KMS-11 (cell line): Measurements from ENCODE around the gene CAVIN1.

Experiments
- H2AFZ ChIP-seq: fragments of 200-600 bp; sonication (generic); 2 replicates; pipeline ENCODE4 v1.6.1; 2016; ENCODE audit warnings: antibody characterized with exemption, mixed run types, low read depth
- H3K27ac ChIP-seq: fragments of 200-600 bp; sonication (generic); 2 replicates; pipeline ENCODE4 v1.6.1; 2016; ENCODE audit warnings: mild to moderate bottlenecking, mixed run types
- H3K27me3 ChIP-seq: fragments of 200-600 bp; sonication (generic); 2 replicates; pipeline ENCODE4 v1.6.1; 2017; ENCODE audit warnings: mild to moderate bottlenecking, low read depth, mixed run types, moderate library complexity; ENCODE audit not compliant: insufficient read depth
- H3K36me3 ChIP-seq: fragments of 200-600 bp; sonication (generic); 2 replicates; pipeline ENCODE4 v1.6.1; 2017; ENCODE audit warnings: mild to moderate bottlenecking, mixed run types; ENCODE audit not compliant: insufficient read depth
- H3K4me1 ChIP-seq: fragments of 200-600 bp; sonication (generic); 2 replicates; pipeline ENCODE4 v1.6.1; 2016; ENCODE audit warnings: mild to moderate bottlenecking, low read depth, mixed run types; ENCODE audit not compliant: poor library complexity, severe bottlenecking
- H3K4me2 ChIP-seq: fragments of 200-600 bp; sonication (generic); 2 replicates; pipeline ENCODE4 v1.7.0; 2016; ENCODE audit warnings: mild to moderate bottlenecking, mixed run types
- H3K4me3 ChIP-seq: fragments of 200-600 bp; sonication (generic); IDR thresholded peaks from 2 replicates; pipeline ENCODE4 v1.6.1; 2017; ENCODE audit warnings: low read depth, low read length, mixed read lengths; ENCODE audit not compliant: insufficient read depth
- H3K79me2 ChIP-seq: fragments of 200-600 bp; sonication (generic); 2 replicates; pipeline ENCODE4 v1.6.1; 2016; ENCODE audit warnings: low read depth, mixed run types; ENCODE audit not compliant: insufficient read depth
- H3K9ac ChIP-seq: fragments of 200-600 bp; sonication (generic); 2 replicates; pipeline ENCODE4 v1.6.1; 2016; ENCODE audit warnings: mild to moderate bottlenecking, mixed run types
- H4K20me1 ChIP-seq: fragments of 200-600 bp; sonication (generic); 2 replicates; pipeline ENCODE4 v1.6.1; 2016; ENCODE audit warnings: mild to moderate bottlenecking, mixed run types; ENCODE audit not compliant: insufficient read depth
- CTCF ChIP-seq: fragments of 200-600 bp; sonication (generic); conservative IDR thresholded peaks from 2 replicates; pipeline ENCODE4 v1.6.1; 2017; ENCODE audit warnings: low read depth, mild to moderate bottlenecking, antibody characterized with exemption, low read length, moderate library complexity, mixed read lengths

The CAVIN1 gene

DNA sequence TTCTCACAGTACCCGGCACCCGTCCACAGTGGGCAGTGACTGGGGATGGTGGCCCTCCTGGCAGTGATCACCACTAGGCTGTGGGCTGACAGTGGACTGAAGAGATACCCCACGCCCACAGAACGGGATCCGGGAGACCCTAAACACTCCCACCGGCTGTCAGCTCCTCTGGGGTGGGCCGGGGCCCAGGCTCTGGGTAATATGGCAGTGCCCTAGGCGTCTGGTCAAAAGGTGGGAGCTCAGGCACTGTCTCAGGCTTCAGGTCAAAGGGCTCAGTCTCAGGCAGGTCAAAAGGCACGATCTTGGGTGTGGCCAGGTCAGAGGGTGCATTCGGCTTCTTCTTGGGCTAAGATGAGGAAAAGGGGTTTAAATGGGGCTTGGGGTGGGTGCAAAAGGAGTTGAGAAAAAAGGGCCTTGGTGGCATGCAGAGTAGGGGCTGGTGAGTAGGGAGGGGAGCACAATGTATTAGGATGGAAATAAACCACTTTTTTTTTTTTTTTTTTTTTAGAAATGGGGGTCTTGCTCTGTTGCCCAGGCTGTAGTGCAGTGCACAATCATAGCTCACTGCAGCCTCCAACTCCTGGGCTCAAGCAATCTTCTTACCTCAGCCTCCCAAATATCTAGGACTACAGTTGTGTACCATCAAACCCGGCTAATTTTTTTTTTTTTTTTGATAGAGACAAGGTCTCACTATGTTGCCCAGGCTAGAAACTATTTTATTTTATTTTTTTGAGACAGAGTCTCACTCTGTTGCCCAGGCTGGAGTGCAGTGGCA lies 11.0 kb downstream of the CAVIN1 start:
- Histone ChIP-seq H4K20me1 (no peaks in the 10 kb centered on the region), H3K79me2 (no peaks in the 10 kb centered on the region), H2AFZ (no peak overlapping the region), H3K36me3 (no peaks in the 10 kb centered on the region), H3K4me3 (no peak overlapping the region), H3K27ac (no peak overlapping the region), H3K27me3 (no peaks in the 10 kb centered on the region), H3K4me2 (no peak overlapping the region), H3K9ac (no peak overlapping the region), H3K4me1 (peaks cover 5% of the 10 kb centered on the region)
- TF ChIP-seq CTCF = no peak

- no peaks in the 10 kb centered on the region for H4K20me1 ChIP-seq
- no peak overlapping the region for H3K9ac ChIP-seq
- TF ChIP-seq CTCF = no peak
- H2AFZ ChIP-seq = no peak overlapping the region
- H3K27ac ChIP-seq = no peak overlapping the region
- H3K4me2 ChIP-seq = no peak overlapping the region
- peaks cover 7% of the 10 kb centered on the region for H3K4me1 ChIP-seq
- H3K36me3 ChIP-seq = no peaks in the 10 kb centered on the region
- H3K79me2 ChIP-seq = no peaks in the 10 kb centered on the region
- no peak overlapping the region for H3K4me3 ChIP-seq
- H3K27me3 ChIP-seq = no peaks in the 10 kb centered on the region
Measured at GRCh38 chr17:42411361-42411760, 11.7 kb downstream of the CAVIN1 start.

DNA sequence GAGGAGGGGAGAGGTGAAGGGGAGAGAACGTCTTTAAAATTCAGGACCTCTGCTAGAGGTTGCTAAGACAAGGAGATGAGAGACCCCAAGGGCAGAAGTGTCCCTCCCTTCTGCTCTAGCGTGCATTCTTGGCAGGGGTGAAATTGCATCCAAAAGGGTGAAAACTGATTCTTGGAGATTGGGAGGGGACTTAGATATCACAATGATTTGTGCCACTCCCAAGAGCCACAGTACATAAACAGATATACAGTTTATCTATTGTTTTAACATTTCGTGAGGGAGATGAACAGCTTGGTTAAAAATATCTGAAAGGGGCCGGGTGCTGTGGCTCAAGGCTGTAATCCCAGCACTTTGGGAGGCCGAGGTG lies 12.8 kb downstream of the CAVIN1 start:
- Histone ChIP-seq H3K27ac (no peak overlapping the region), H3K4me1 (peaks cover 7% of the 10 kb centered on the region), H3K4me3 (no peak overlapping the region), H3K79me2 (no peaks in the 10 kb centered on the region), H2AFZ (no peak overlapping the region), H3K36me3 (no peaks in the 10 kb centered on the region), H4K20me1 (no peaks in the 10 kb centered on the region), H3K27me3 (no peaks in the 10 kb centered on the region), H3K4me2 (no peak overlapping the region), H3K9ac (no peak overlapping the region)
- no peak for TF ChIP-seq CTCF

GRCh38 chr17:42409523-42410318 lies 13.3 kb downstream of the CAVIN1 start:
- Histone ChIP-seq H3K27ac (no peak overlapping the region), H3K79me2 (no peaks in the 10 kb centered on the region), H3K4me1 (peaks cover 7% of the 10 kb centered on the region)

More at GRCh38 chr17:42409523-42410318, 13.3 kb downstream of the CAVIN1 start:
- TF ChIP-seq CTCF = no peak
- no peak overlapping the region for H3K4me2 ChIP-seq
- H3K9ac ChIP-seq = no peak overlapping the region
- no peaks in the 10 kb centered on the region for H3K36me3 ChIP-seq
- H3K4me3 ChIP-seq = no peak overlapping the region
- no peaks in the 10 kb centered on the region for H3K27me3 ChIP-seq
- no peaks in the 10 kb centered on the region for H4K20me1 ChIP-seq
- H2AFZ ChIP-seq = no peak overlapping the region
